ENCODE results near the gene VSTM5. TPM values are rescaled to one million over a fixed set of nuclear protein-coding genes. Genes with fewer than 3 reads are reported as not detected.
A peak's percentile ranks its signal among the peaks of the same experiment; 100 is the strongest.

VSTM5 gene
- polyA plus RNA-seq, 3 donors: not detected

DNA sequence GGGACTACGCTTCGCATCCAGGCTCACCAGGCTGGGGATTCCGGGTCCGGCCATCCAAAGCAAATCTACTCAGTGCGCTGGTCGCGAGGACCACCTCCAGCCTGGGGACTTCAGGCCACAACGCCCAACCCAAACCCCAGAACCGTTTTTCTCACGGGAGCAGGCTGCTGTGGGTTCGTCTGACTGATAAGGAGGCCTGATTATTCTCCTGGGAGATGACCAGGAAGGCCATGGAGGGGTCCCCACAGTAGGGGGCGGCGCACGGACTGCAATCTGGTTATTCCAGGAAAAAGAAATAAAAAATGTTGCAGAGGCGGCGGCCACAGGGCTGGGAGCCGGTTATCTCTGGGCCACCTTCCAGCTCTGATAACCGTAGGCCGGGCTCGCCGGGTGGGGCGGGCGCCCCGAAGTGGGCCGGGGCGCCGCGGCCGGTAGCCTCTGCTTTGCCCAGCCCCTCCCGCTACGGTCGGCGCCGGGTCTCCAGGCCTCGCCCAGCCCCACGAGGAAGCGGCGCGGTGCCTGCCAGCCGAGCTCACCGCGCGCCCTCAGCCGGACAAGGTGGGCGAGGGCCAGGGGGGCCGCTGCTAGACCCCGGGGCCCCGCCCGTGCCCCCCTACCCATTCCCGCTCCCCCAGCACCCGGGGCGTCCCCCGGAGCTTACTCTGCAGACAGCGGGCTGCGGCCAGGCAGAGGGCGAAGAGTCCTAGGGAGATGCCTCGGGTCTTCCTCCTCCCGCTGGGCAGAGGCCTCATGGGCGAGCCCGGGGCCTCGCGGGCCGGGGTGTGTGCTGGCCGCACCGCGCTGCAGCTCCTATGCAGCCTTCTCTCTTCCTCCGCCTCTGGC lies 446 bp downstream of the VSTM5 start:
- Histone ChIP-seq H3K27ac (ENCODE audit: low read depth in 1 of 2, low read length in 2 of 2) (no peak overlapping the region), H3K27me3 (ENCODE audit: control insufficient read depth in 2 of 2, insufficient read depth in 2 of 2, low read length in 2 of 2) (peaks cover 3 to 18% of the 10 kb centered on the region in 2 donors), H3K36me3 (replicated peaks in 1 of 2; ENCODE audit: control insufficient read depth in 1 of 2, insufficient read depth in 2 of 2, low read length in 2 of 2) (no peaks in the 10 kb centered on the region), H3K9ac (ENCODE audit: insufficient read depth, low read length, poor library complexity, severe bottlenecking) (peak overlapping the region; percentile 6), H3K4me2 (replicated peaks; ENCODE audit: extremely low read depth, low read length, poor library complexity, severe bottlenecking) (peak overlapping the region; percentile 54), H3K9me3 (replicated peaks in 1 of 2; ENCODE audit: control insufficient read depth in 1 of 2, insufficient read depth in 1 of 2, low read length in 2 of 2) (no peaks in the 10 kb centered on the region), H3K4me3 (replicated peaks in 1 of 3; ENCODE audit: low read depth in 2 of 3, low read length in 3 of 3) (peak overlapping the region in 1 of 3 experiments; percentile 28), H4K20me1 (ENCODE audit: insufficient read depth, low read length) (no peaks in the 10 kb centered on the region), H3K4me1 (ENCODE audit: control insufficient read depth in 1 of 2, insufficient read depth in 2 of 2, low read length in 2 of 2) (peaks cover 0 to 8% of the 10 kb centered on the region in 2 donors), H2AFZ (ENCODE audit: insufficient read depth, low read depth, low read length, poor library complexity, severe bottlenecking) (peak overlapping the region; percentile 50), H3K79me2 (ENCODE audit: insufficient read depth, low read length) (no peaks in the 10 kb centered on the region)
- H3K4me1 Mint-ChIP-seq: peaks cover 5% of the 10 kb centered on the region
- WGBS (ENCODE audit: insufficient coverage): 13% methylated on average over 51 of the region's 67 CpGs
- H3K36me3 Mint-ChIP-seq: no peaks in the 10 kb centered on the region
- H3K9me3 Mint-ChIP-seq: peaks cover 0 to 9% (median 0%) of the 10 kb centered on the region in 7 donors
- no peak for DNase-seq
- intact Hi-C loops (cut with micrococcal nuclease): no loop called here
- H3K27me3 Mint-ChIP-seq (ENCODE audit: low read depth in 3 of 3): peaks cover 12 to 23% (median 17%) of the 10 kb centered on the region in 3 donors
- peak overlapping the region in 1 of 2 donors; percentile 56 for H3K4me3 Mint-ChIP-seq
- TF ChIP-seq CTCF (IDR thresholded peaks at IDR 0.05): no peak
- H3K27ac Mint-ChIP-seq: peak overlapping the region in 1 of 7 donors; percentile 21

- Mint-ChIP-seq H3K27me3 (ENCODE audit: low read depth in 3 of 3) (peaks cover 12 to 23% (median 17%) of the 10 kb centered on the region in 3 donors), H3K4me3 (peak overlapping the region in 1 of 2 donors; percentile 56), H3K4me1 (peaks cover 5% of the 10 kb centered on the region), H3K36me3 (no peaks in the 10 kb centered on the region), H3K9me3 (peaks cover 0 to 8% (median 0%) of the 10 kb centered on the region in 7 donors), H3K27ac (no peak overlapping the region)
- Histone ChIP-seq H3K4me3 (replicated peaks in 1 of 3; ENCODE audit: low read depth in 2 of 3, low read length in 3 of 3) (no peak overlapping the region), H3K4me2 (replicated peaks; ENCODE audit: extremely low read depth, low read length, poor library complexity, severe bottlenecking) (no peak overlapping the region), H3K27ac (ENCODE audit: low read depth in 1 of 2, low read length in 2 of 2) (no peak overlapping the region), H3K9ac (ENCODE audit: insufficient read depth, low read length, poor library complexity, severe bottlenecking) (no peak overlapping the region), H3K36me3 (replicated peaks in 1 of 2; ENCODE audit: control insufficient read depth in 1 of 2, insufficient read depth in 2 of 2, low read length in 2 of 2) (no peaks in the 10 kb centered on the region), H3K9me3 (replicated peaks in 1 of 2; ENCODE audit: control insufficient read depth in 1 of 2, insufficient read depth in 1 of 2, low read length in 2 of 2) (no peaks in the 10 kb centered on the region), H4K20me1 (ENCODE audit: insufficient read depth, low read length) (no peaks in the 10 kb centered on the region), H2AFZ (ENCODE audit: insufficient read depth, low read depth, low read length, poor library complexity, severe bottlenecking) (no peak overlapping the region), H3K4me1 (ENCODE audit: control insufficient read depth in 1 of 2, insufficient read depth in 2 of 2, low read length in 2 of 2) (peaks cover 0 to 8% of the 10 kb centered on the region in 2 donors), H3K27me3 (ENCODE audit: control insufficient read depth in 2 of 2, insufficient read depth in 2 of 2, low read length in 2 of 2) (peaks cover 3 to 18% of the 10 kb centered on the region in 2 donors), H3K79me2 (ENCODE audit: insufficient read depth, low read length) (no peaks in the 10 kb centered on the region)
- intact Hi-C loops (cut with micrococcal nuclease): no loop called here
- no peak for TF ChIP-seq CTCF (IDR thresholded peaks at IDR 0.05)
- no peak for DNase-seq
- no CpG with 5 or more reads among the region's 5 CpGs for WGBS (ENCODE audit: insufficient coverage)
Observed at GRCh38 chr11:93849201-93849600, 1.2 kb downstream of the VSTM5 start.
